Peyer's patch (tissue), 4 donors: ENCODE data around the gene EXOC4.

ENCODE experiments used
- CTCF ChIP-seq, 6 experiments: fragments of 450-650 bp in 4 of 6; fragments of 200-600 bp in 2 of 6; sonication (generic) in 1 of 6; IDR thresholded peaks; one replicate each; pipeline ENCODE4 v1.5.1; 2017 to 2019; ENCODE audit warnings: antibody characterized with exemption in 6 of 6, mild to moderate bottlenecking in 3 of 6, moderate library complexity in 1 of 6
- POLR2A ChIP-seq, 2 donors: fragments of 450-650 bp; IDR thresholded peaks; one replicate each; pipeline ENCODE4 v1.5.1; 2017; ENCODE audit warnings: antibody characterized with exemption in 2 of 2, mild to moderate bottlenecking in 2 of 2, moderate library complexity in 2 of 2

DNA sequence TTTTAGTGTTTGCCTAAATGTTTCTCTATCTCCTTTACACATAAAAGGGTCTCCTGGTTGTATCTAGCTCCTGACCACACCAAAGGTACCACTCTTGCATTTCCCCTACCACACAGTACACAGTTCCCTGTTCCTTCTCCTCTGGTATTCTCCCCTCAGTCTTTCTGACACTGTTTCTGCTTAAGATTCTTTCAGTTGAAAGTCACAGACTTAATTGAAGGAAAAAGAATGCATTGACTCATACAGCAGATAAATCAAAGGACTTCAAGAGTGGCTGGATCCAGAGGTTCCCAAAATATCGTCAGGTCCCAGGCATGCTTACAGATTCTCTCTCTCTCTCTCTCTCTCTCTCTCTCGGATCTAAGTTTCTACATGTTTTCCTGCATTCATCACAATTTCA is 688.6 kb downstream of the EXOC4 start:
- TF ChIP-seq POLR2A (IDR thresholded peaks at IDR 0.05), result no peak
- no peak for TF ChIP-seq CTCF (IDR thresholded peaks at IDR 0.05)
